ENCODE measurements around the gene CNTNAP5.

Gene CNTNAP5

DNA sequence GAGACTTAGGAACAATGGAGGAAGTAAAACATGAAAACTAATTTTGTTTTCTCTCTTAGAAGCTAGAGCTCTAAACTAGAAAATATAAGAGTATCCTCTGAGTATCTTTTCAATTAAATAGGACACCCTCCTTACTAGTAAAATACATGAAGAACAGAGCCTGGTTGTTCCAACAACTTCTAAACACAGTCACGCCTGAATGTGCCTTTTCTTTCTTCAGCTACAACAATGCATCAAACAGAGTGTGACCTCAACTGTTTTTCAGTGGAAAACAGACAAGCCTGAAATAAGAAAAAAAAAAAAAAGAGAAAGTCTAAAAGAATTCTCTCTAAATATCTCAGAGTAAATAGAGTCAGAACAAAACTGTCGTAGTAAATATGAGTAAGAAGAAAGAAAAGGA, 928.8 kb downstream of the CNTNAP5 start:
- H3K79me2 ChIP-seq (ENCODE audit: low read length), result no peaks in the 10 kb centered on the region
- no peak overlapping the region for H3K9ac ChIP-seq (ENCODE audit: low read length)
- no peak overlapping the region for H3K27ac ChIP-seq (ENCODE audit: low read length)
- H3K9me2 ChIP-seq (replicated peaks; ENCODE audit: insufficient read depth, low read length), result no peaks in the 10 kb centered on the region
- no peaks in the 10 kb centered on the region for H3F3A ChIP-seq (ENCODE audit: insufficient read depth, low read length)
- H3K36me3 ChIP-seq (replicated peaks; ENCODE audit: insufficient read depth, low read length), result no peaks in the 10 kb centered on the region
- H3K4me3 ChIP-seq (ENCODE audit: low read length), result no peak overlapping the region
- H3K9me3 ChIP-seq (replicated peaks; ENCODE audit: insufficient read depth, low read length), result no peaks in the 10 kb centered on the region
- TF ChIP-seq CTCF (IDR thresholded peaks at IDR 0.05; ENCODE audit: low read length), result no peak
- TF ChIP-seq EZH2phosphoT487 (IDR thresholded peaks at IDR 0.05; ENCODE audit: low read length), result no peak
- no peak for TF ChIP-seq EZH2 (optimal IDR thresholded peaks at IDR 0.05; ENCODE audit: low read depth, low read length)
- H4K20me1 ChIP-seq (ENCODE audit: insufficient read depth, low read length), result no peaks in the 10 kb centered on the region
- H3K4me2 ChIP-seq (ENCODE audit: low read depth, low read length), result no peak overlapping the region
- no peaks in the 10 kb centered on the region for H3K27me3 ChIP-seq (replicated peaks; ENCODE audit: insufficient read depth, low read length)
- no peak overlapping the region for H2AFZ ChIP-seq (ENCODE audit: low read length)
- H3K4me1 ChIP-seq (ENCODE audit: low read length), result no peaks in the 10 kb centered on the region
- DNase-seq, result no peak

DNA sequence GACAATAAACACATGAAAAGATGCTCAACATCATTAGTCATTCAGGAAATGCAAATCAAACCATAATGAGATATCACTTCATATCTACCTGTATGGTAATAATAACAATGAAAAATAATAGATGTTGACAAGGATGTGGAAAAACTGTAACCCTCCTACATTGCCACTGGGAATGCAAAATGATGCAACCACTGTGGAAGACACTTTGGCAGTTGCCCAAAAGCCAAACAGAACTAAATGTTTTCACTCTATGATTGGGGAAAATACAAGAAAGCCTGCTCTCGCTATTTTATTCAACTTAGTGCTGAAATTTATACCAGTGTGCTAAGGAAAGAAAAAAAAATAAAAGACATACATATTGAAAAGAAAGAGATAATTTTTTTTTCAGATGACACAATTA, 934.5 kb downstream of the CNTNAP5 start:
- no peaks in the 10 kb centered on the region for H3K36me3 ChIP-seq (replicated peaks; ENCODE audit: insufficient read depth, low read length)
- H3K4me3 ChIP-seq (ENCODE audit: low read length), result no peak overlapping the region
- H3K9me2 ChIP-seq (replicated peaks; ENCODE audit: insufficient read depth, low read length), result no peaks in the 10 kb centered on the region
- no peak overlapping the region for H3K27ac ChIP-seq (ENCODE audit: low read length)
- no peak overlapping the region for H2AFZ ChIP-seq (ENCODE audit: low read length)
- no peaks in the 10 kb centered on the region for H3F3A ChIP-seq (ENCODE audit: insufficient read depth, low read length)
- no peak for DNase-seq
- H3K4me2 ChIP-seq (ENCODE audit: low read depth, low read length), result no peak overlapping the region
- no peaks in the 10 kb centered on the region for H3K79me2 ChIP-seq (ENCODE audit: low read length)
- H4K20me1 ChIP-seq (ENCODE audit: insufficient read depth, low read length), result no peaks in the 10 kb centered on the region
- no peak for TF ChIP-seq EZH2phosphoT487 (IDR thresholded peaks at IDR 0.05; ENCODE audit: low read length)
- no peaks in the 10 kb centered on the region for H3K27me3 ChIP-seq (replicated peaks; ENCODE audit: insufficient read depth, low read length)
- no peaks in the 10 kb centered on the region for H3K4me1 ChIP-seq (ENCODE audit: low read length)
- no peaks in the 10 kb centered on the region for H3K9me3 ChIP-seq (replicated peaks; ENCODE audit: insufficient read depth, low read length)
- H3K9ac ChIP-seq (ENCODE audit: low read length), result no peak overlapping the region

GRCh38 chr2:124961132-124961531, 936.0 kb downstream of the CNTNAP5 start:
- no peak for DNase-seq
- no peak overlapping the region for H3K9ac ChIP-seq (ENCODE audit: low read length)
- no peaks in the 10 kb centered on the region for H3K9me2 ChIP-seq (replicated peaks; ENCODE audit: insufficient read depth, low read length)
- no peak overlapping the region for H3K27ac ChIP-seq (ENCODE audit: low read length)
- TF ChIP-seq EZH2phosphoT487 (IDR thresholded peaks at IDR 0.05; ENCODE audit: low read length) (no peak), CTCF (IDR thresholded peaks at IDR 0.05; ENCODE audit: low read length) (no peak)
- H3K4me3 ChIP-seq (ENCODE audit: low read length), result no peak overlapping the region
- no peaks in the 10 kb centered on the region for H3K9me3 ChIP-seq (replicated peaks; ENCODE audit: insufficient read depth, low read length)
- no peaks in the 10 kb centered on the region for H3K27me3 ChIP-seq (replicated peaks; ENCODE audit: insufficient read depth, low read length)
- no peaks in the 10 kb centered on the region for H3K4me1 ChIP-seq (ENCODE audit: low read length)
- H4K20me1 ChIP-seq (ENCODE audit: insufficient read depth, low read length), result no peaks in the 10 kb centered on the region
- no peak overlapping the region for H3K4me2 ChIP-seq (ENCODE audit: low read depth, low read length)
- no peaks in the 10 kb centered on the region for H3F3A ChIP-seq (ENCODE audit: insufficient read depth, low read length)
- H3K79me2 ChIP-seq (ENCODE audit: low read length), result no peaks in the 10 kb centered on the region
- no peaks in the 10 kb centered on the region for H3K36me3 ChIP-seq (replicated peaks; ENCODE audit: insufficient read depth, low read length)
- H2AFZ ChIP-seq (ENCODE audit: low read length), result no peak overlapping the region

Data from MM.1S (cell line).